Kidney (tissue), 14 donors: ENCODE data around the gene LTBP1. TPM values are rescaled to one million over a fixed set of nuclear protein-coding genes. Genes with fewer than 3 reads are reported as not detected.

Experiments
- DNase-seq, 5 donors: peaks; one replicate each; pipeline ENCODE4 v3.0.0-alpha.2; 2013 to 2020
- FAIRE-seq: peaks from 2 replicates; lab custom pipeline; 2012; peaks lifted over from hg19 to GRCh38; lab: Jason Lieb, UNC
- H3K27ac ChIP-seq, 2 donors: one replicate each; pipeline ENCODE4 v1.7.0; 2013; ENCODE audit warnings: low read depth in 2 of 2, low read length in 2 of 2, inconsistent platforms in 1 of 2
- H3K27me3 ChIP-seq: one replicate; pipeline ENCODE4 v1.7.1; 2013; ENCODE audit warnings: low read length, inconsistent platforms; ENCODE audit not compliant: control insufficient read depth, insufficient read depth
- H3K36me3 ChIP-seq, 3 donors: one replicate each; pipeline versions ENCODE4 v1.7.0 to v1.7.1; 2013; ENCODE audit warnings: low read length in 3 of 3, control low read depth in 1 of 3, inconsistent platforms in 1 of 3; ENCODE audit not compliant: insufficient read depth in 3 of 3, control insufficient read depth in 2 of 3
- H3K4me1 ChIP-seq, 3 donors: one replicate each; pipeline versions ENCODE4 v1.7.0 to v1.7.1; 2013; ENCODE audit warnings: low read length in 3 of 3, inconsistent platforms in 1 of 3, low read depth in 1 of 3; ENCODE audit not compliant: control insufficient read depth in 2 of 3, insufficient read depth in 2 of 3
- H3K4me3 ChIP-seq, 3 donors: one replicate each; pipeline versions ENCODE4 v1.7.0 to v1.8.1; 2013; ENCODE audit warnings: low read length in 3 of 3, control low read depth in 1 of 3, inconsistent platforms in 1 of 3
- H3K9ac ChIP-seq, 3 donors: one replicate each; pipeline versions ENCODE4 v1.7.0 to v1.7.1; 2013; ENCODE audit warnings: low read length in 3 of 3, control low read depth in 1 of 3, inconsistent platforms in 1 of 3
- H3K9me3 ChIP-seq, 3 donors: one replicate each; pipeline versions ENCODE4 v1.7.0 to v1.7.1; 2013; ENCODE audit warnings: low read length in 3 of 3, control low read depth in 1 of 3, inconsistent platforms in 1 of 3; ENCODE audit not compliant: control insufficient read depth in 2 of 3, insufficient read depth in 1 of 3
- intact Hi-C: fragments of 100-400 bp; cut with DNase I; formaldehyde crosslinking; loops from one replicate; pipeline ENCODE4 v1.11.1; 2022
- polyA plus RNA-seq: library from polyadenylated mRNA; stranded (reverse); fragments of 350-450 nt; fragmentation: Illumina TruSeq; extraction: RNeasy Lipid Tissue Mini Kit (QIAGEN cat#74804); gene quantifications from one replicate; pipeline ENCODE4 v1.2.3, GENCODE V29; 2014; ENCODE audit warnings: low read depth, low replicate concordance; ENCODE audit not compliant: insufficient read depth
- total RNA-seq: library from RNA; stranded (reverse); fragmentation: NEBNext Ultra II Directional; extraction: Animal tissue kit (Norgen Biotek cat#: 25700); gene quantifications from one replicate; pipeline ENCODE4 v1.2.1, GENCODE V29; 2021
- TF ChIP-seq, protein P1 (sequence below): IDR thresholded peaks from 3 replicates; pipeline ENCODE4 v1.5.1; 2012; ENCODE audit warnings: mild to moderate bottlenecking, moderate library complexity, borderline replicate concordance; ENCODE audit not compliant: insufficient read depth; ENCODE audit errors: extremely low read depth
- donor health status: control.
- donor health status: control.
- donor health status: control.
- donor health status: control.
- donor health status: control.
- donor health status: DM: yes; HTN: yes; CAD: no.
- donor health status: Normal renal cell carcinoma (clear cell type).

LTBP1 gene
- total and polyA plus RNA-seq, 2 donors from 2014 or later, result 9.3 to 39.8 TPM

GRCh38 chr2:33378556-33379210 is 431.9 kb downstream of the LTBP1 start:
- no peak overlapping the region for H3K27ac ChIP-seq
- no peaks in the 10 kb centered on the region for H3K27me3 ChIP-seq
- no peaks in the 10 kb centered on the region for H3K4me1 ChIP-seq
- no peak overlapping the region for H3K4me3 ChIP-seq
- FAIRE-seq (no peak), DNase-seq (peak in 1 of 5 donors; percentile 51)
- no peaks in the 10 kb centered on the region for H3K9me3 ChIP-seq
- TF ChIP-seq, protein P1, sequence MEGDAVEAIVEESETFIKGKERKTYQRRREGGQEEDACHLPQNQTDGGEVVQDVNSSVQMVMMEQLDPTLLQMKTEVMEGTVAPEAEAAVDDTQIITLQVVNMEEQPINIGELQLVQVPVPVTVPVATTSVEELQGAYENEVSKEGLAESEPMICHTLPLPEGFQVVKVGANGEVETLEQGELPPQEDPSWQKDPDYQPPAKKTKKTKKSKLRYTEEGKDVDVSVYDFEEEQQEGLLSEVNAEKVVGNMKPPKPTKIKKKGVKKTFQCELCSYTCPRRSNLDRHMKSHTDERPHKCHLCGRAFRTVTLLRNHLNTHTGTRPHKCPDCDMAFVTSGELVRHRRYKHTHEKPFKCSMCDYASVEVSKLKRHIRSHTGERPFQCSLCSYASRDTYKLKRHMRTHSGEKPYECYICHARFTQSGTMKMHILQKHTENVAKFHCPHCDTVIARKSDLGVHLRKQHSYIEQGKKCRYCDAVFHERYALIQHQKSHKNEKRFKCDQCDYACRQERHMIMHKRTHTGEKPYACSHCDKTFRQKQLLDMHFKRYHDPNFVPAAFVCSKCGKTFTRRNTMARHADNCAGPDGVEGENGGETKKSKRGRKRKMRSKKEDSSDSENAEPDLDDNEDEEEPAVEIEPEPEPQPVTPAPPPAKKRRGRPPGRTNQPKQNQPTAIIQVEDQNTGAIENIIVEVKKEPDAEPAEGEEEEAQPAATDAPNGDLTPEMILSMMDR, result no peak
- intact Hi-C loops, result no loop called here
- no peak overlapping the region for H3K9ac ChIP-seq
- no peaks in the 10 kb centered on the region for H3K36me3 ChIP-seq

- Histone ChIP-seq H3K27ac (no peak overlapping the region), H3K36me3 (no peaks in the 10 kb centered on the region), H3K9me3 (no peaks in the 10 kb centered on the region), H3K27me3 (no peaks in the 10 kb centered on the region), H3K4me1 (no peaks in the 10 kb centered on the region), H3K9ac (no peak overlapping the region), H3K4me3 (no peak overlapping the region)
- DNase-seq, result no peak
- intact Hi-C loops, result no loop called here
- FAIRE-seq, result no peak
- TF ChIP-seq, protein P1, result no peak
Observed at GRCh38 chr2:33380001-33380609, 433.4 kb downstream of the LTBP1 start.

DNA sequence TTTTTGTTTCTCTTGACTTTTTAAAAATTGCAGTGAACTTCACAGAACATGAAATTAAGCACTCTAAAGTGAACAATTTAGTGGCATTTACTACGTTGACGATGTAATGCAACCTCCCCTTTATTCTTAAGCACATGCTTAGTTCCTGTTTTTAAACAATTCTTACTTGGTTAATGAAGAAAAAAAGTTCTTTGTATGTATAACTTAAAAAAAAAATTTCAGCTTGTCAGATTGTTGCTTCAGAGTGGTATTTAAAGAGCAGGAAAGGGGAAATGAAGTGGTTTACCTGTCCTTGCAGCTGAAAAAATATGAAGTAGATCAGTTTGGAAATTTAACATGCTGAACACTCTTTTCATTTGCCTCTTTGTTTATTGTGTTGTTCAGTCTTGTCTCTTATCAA is 434.0 kb downstream of the LTBP1 start:
- no peak overlapping the region for H3K4me3 ChIP-seq
- no peaks in the 10 kb centered on the region for H3K9me3 ChIP-seq
- FAIRE-seq, result no peak
- H3K9ac ChIP-seq, result no peak overlapping the region
- no peaks in the 10 kb centered on the region for H3K36me3 ChIP-seq
- intact Hi-C loops, result no loop called here
- DNase-seq, result no peak
- H3K27me3 ChIP-seq, result no peaks in the 10 kb centered on the region
- no peaks in the 10 kb centered on the region for H3K4me1 ChIP-seq
- no peak overlapping the region for H3K27ac ChIP-seq
- TF ChIP-seq, protein P1, result no peak
